ENCODE data around the gene SYNDIG1L.

DNA sequence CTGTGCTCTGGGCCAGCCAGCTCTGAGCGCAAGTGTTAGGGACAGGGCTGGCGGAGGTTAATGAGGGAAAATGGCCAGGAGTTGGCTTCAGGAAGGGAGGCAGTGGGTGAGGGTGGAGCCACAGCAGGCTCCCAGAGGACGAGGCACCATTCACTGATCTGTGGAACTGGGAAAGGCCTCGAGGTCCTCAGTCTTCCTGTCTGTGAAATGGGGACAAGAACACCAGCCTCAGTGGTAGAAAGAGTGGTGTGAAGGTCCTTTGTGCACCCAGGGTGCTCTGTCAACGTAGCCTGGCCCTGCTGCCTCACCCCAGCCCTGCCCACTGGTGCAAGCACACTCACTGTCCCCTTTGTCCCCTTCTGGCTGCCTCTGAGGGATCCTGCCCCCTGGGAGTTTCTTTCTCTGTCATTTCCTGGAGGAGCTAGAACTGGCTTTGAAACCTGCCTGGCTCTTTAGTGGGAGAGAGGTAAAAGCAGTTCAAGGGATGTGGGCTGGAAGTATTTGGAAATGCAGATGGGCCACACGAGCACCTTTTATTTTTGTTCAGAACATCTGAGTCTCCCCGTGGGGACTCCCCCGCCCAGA lies 25.0 kb downstream of the SYNDIG1L start:
- TF ChIP-seq, protein P1, sequence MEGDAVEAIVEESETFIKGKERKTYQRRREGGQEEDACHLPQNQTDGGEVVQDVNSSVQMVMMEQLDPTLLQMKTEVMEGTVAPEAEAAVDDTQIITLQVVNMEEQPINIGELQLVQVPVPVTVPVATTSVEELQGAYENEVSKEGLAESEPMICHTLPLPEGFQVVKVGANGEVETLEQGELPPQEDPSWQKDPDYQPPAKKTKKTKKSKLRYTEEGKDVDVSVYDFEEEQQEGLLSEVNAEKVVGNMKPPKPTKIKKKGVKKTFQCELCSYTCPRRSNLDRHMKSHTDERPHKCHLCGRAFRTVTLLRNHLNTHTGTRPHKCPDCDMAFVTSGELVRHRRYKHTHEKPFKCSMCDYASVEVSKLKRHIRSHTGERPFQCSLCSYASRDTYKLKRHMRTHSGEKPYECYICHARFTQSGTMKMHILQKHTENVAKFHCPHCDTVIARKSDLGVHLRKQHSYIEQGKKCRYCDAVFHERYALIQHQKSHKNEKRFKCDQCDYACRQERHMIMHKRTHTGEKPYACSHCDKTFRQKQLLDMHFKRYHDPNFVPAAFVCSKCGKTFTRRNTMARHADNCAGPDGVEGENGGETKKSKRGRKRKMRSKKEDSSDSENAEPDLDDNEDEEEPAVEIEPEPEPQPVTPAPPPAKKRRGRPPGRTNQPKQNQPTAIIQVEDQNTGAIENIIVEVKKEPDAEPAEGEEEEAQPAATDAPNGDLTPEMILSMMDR (IDR thresholded peaks at IDR 0.05), result no peak
- TF ChIP-seq POLR2A (IDR thresholded peaks at IDR 0.05) (no peak), POLR2AphosphoS5 (IDR thresholded peaks at IDR 0.05) (no peak)

Measured in prostate gland (tissue), 2 donors.